Measurements from ENCODE around the gene MAST4. TPM values are rescaled to one million over a fixed set of nuclear protein-coding genes. Genes with fewer than 3 reads are reported as not detected.

MAST4 gene
- total RNA-seq, 1 donor from 2014 or later = 0.99 TPM

DNA sequence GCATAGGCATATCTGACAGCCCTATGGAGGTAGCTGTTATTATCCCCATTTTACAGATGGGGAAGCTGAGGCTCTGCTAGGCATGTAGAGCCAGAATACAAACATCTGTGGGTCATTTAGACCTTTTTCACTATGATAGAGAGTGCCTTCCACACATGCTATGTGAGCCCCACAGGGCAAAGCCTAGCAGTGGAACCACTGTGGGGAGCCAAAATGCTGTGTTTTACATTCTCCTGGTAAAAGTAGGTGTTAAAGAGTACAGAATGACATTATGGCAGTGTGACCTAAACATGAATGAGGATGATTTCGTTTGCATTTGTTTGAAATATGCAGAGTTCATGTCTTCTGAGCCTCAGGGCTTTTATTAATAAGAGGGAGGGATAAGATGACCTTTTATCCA lies 265.2 kb downstream of the MAST4 start:
- H3K36me3 Mint-ChIP-seq = no peaks in the 10 kb centered on the region
- Histone ChIP-seq H3K9ac (no peak overlapping the region), H3K4me2 (no peak overlapping the region), H3K79me2 (ENCODE audit: low read depth) (no peaks in the 10 kb centered on the region), H3K4me3 (no peak overlapping the region), H3F3A (ENCODE audit: low read depth) (peaks cover 18% of the 10 kb centered on the region), H3K4me1 (peaks cover 24% of the 10 kb centered on the region), H3K9me3 (ENCODE audit: low read depth) (no peaks in the 10 kb centered on the region), H3K36me3 (no peaks in the 10 kb centered on the region), H4K20me1 (ENCODE audit: low read depth) (no peaks in the 10 kb centered on the region), H3K27me3 (no peaks in the 10 kb centered on the region), H2AFZ (replicated peaks) (no peak overlapping the region), H3K27ac (no peak overlapping the region)
- peaks cover 4% of the 10 kb centered on the region for H3K27me3 Mint-ChIP-seq (ENCODE audit: insufficient read depth, low read depth)
- no peaks in the 10 kb centered on the region for H3K9me3 Mint-ChIP-seq
- no peak for DNase-seq (ENCODE audit: low spot score)
- TF ChIP-seq EZH2 (IDR thresholded peaks at IDR 0.05) = no peak
- TF ChIP-seq EZH2phosphoT487 (IDR thresholded peaks at IDR 0.05) = no peak
- TF ChIP-seq, protein P1, sequence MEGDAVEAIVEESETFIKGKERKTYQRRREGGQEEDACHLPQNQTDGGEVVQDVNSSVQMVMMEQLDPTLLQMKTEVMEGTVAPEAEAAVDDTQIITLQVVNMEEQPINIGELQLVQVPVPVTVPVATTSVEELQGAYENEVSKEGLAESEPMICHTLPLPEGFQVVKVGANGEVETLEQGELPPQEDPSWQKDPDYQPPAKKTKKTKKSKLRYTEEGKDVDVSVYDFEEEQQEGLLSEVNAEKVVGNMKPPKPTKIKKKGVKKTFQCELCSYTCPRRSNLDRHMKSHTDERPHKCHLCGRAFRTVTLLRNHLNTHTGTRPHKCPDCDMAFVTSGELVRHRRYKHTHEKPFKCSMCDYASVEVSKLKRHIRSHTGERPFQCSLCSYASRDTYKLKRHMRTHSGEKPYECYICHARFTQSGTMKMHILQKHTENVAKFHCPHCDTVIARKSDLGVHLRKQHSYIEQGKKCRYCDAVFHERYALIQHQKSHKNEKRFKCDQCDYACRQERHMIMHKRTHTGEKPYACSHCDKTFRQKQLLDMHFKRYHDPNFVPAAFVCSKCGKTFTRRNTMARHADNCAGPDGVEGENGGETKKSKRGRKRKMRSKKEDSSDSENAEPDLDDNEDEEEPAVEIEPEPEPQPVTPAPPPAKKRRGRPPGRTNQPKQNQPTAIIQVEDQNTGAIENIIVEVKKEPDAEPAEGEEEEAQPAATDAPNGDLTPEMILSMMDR (IDR thresholded peaks at IDR 0.05) = no peak
- no peak overlapping the region for H3K4me3 Mint-ChIP-seq
- H3K27ac Mint-ChIP-seq = no peak overlapping the region
- peaks cover 17% of the 10 kb centered on the region for H3K4me1 Mint-ChIP-seq

DNA sequence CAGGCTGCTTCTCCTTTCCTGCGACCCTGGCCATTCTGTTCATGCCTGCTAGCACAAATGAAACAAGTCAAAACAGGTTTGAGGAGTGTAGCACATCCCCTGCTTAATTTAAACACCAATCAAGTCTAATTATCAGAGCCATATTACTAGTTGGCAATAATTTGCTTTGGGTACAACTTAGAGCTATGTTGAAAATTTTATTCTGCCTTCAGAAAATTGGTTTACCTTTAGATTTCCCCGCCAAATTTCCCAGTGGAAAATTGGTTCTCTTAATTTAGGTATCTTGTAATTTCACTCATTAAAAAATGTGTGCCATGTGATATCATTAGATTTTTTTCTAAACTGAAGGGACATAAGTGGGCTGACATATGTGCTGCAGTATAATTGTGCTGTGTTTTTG lies 265.8 kb downstream of the MAST4 start:
- Histone ChIP-seq H3F3A (ENCODE audit: low read depth) (peaks cover 18% of the 10 kb centered on the region), H3K4me2 (no peak overlapping the region), H3K4me3 (no peak overlapping the region), H2AFZ (replicated peaks) (no peak overlapping the region), H3K9ac (no peak overlapping the region), H4K20me1 (ENCODE audit: low read depth) (no peaks in the 10 kb centered on the region), H3K27ac (no peak overlapping the region), H3K79me2 (ENCODE audit: low read depth) (no peaks in the 10 kb centered on the region), H3K27me3 (no peaks in the 10 kb centered on the region), H3K36me3 (no peaks in the 10 kb centered on the region), H3K9me3 (ENCODE audit: low read depth) (no peaks in the 10 kb centered on the region), H3K4me1 (peaks cover 25% of the 10 kb centered on the region)
- TF ChIP-seq EZH2phosphoT487 (IDR thresholded peaks at IDR 0.05) (no peak), EZH2 (IDR thresholded peaks at IDR 0.05) (no peak)
- TF ChIP-seq, protein P1 (IDR thresholded peaks at IDR 0.05) = no peak
- Mint-ChIP-seq H3K9me3 (no peaks in the 10 kb centered on the region), H3K4me3 (no peak overlapping the region), H3K4me1 (peaks cover 17% of the 10 kb centered on the region), H3K27ac (no peak overlapping the region), H3K36me3 (no peaks in the 10 kb centered on the region), H3K27me3 (ENCODE audit: insufficient read depth, low read depth) (peaks cover 4% of the 10 kb centered on the region)
- DNase-seq (ENCODE audit: low spot score) = no peak

DNA sequence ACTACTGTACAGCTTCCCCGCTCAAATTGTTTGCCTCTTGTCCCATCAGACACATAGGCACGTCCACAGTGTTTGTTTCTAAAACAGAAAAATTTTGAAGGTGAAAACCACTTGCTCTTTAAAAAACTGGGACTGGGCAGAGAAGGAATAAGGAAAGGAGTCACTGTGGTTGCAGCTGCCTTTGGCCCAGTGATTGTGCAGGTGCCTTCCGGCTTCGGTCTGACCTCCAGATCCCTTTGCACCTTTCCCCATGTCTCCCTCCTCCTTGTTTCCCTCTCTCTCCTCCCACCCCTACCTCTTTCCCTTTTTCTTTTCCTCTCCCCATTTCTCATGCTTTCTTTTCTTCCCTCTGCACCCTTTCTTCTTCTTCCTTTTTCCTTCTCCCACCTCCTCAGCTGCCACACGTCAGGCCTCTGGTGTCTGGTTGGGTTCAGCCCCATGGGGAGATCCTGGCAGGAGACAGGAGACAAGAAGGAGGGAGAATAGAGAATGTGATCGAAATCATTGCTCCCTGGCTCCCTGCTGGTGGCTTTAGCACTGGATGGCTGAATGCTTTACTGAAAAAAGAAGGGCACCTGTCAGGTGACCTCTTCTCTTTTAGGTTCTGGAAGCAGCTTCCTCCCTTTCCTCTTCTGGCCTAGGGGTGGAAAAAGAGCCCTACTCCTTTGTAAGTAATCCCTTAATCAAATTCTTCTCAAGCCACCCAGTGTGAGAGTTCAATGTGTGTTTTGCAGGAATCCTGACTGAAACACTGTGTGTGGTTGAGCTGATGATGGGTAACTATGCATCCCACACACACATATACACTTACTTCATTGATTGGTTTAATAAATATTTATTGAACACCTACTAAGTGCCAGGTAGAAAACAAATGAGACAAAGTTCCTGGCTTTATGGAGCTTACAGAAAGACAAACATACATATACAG lies 267.3 kb downstream of the MAST4 start:
- H3K27ac Mint-ChIP-seq = no peak overlapping the region
- H2AFZ ChIP-seq (replicated peaks) = peak overlapping the region; percentile 22

More for the DNA sequence above, 267.3 kb downstream of the MAST4 start:
- H3K27me3 Mint-ChIP-seq (ENCODE audit: insufficient read depth, low read depth) = peaks cover 4% of the 10 kb centered on the region
- peak overlapping the region; percentile 64 for H3K27ac ChIP-seq
- no peaks in the 10 kb centered on the region for H4K20me1 ChIP-seq (ENCODE audit: low read depth)
- peaks cover 28% of the 10 kb centered on the region for H3K4me1 ChIP-seq
- no peaks in the 10 kb centered on the region for H3K9me3 Mint-ChIP-seq
- no peaks in the 10 kb centered on the region for H3K36me3 Mint-ChIP-seq
- H3K9ac ChIP-seq = no peak overlapping the region
- no peaks in the 10 kb centered on the region for H3K36me3 ChIP-seq
- TF ChIP-seq, protein P1 (IDR thresholded peaks at IDR 0.05) = no peak
- no peak for TF ChIP-seq EZH2 (IDR thresholded peaks at IDR 0.05)
- TF ChIP-seq EZH2phosphoT487 (IDR thresholded peaks at IDR 0.05) = no peak
- H3K27me3 ChIP-seq = no peaks in the 10 kb centered on the region
- no peak overlapping the region for H3K4me3 Mint-ChIP-seq
- DNase-seq (ENCODE audit: low spot score) = peak; percentile 26
- H3K79me2 ChIP-seq (ENCODE audit: low read depth) = no peaks in the 10 kb centered on the region
- H3K4me1 Mint-ChIP-seq = peaks cover 18% of the 10 kb centered on the region
- H3K4me2 ChIP-seq = peak overlapping the region; percentile 50
- H3K9me3 ChIP-seq (ENCODE audit: low read depth) = no peaks in the 10 kb centered on the region
- no peak overlapping the region for H3K4me3 ChIP-seq
- peaks cover 18% of the 10 kb centered on the region for H3F3A ChIP-seq (ENCODE audit: low read depth)

All from neural progenitor cell (in vitro differentiated cells).